HG03175 (cell line): Measurements from ENCODE around the gene RRM2.
"Not testable (repeated sequence)": the region's sequence is repeated elsewhere in the genome, so short reads cannot be mapped to it uniquely, and the experiment has no call there.

Experiments used
- ATAC-seq: cut with Tn5 transposase; IDR thresholded peaks from one replicate; pipeline ENCODE4 v1.9.1; 2021; ENCODE audit warnings: mild to moderate bottlenecking, moderate library complexity; ENCODE audit not compliant: unreplicated experiment

RRM2 gene

GRCh38 chr2:10089565-10090190, 32.9 kb upstream of the RRM2 start:
- peak; percentile 66 for ATAC-seq

DNA sequence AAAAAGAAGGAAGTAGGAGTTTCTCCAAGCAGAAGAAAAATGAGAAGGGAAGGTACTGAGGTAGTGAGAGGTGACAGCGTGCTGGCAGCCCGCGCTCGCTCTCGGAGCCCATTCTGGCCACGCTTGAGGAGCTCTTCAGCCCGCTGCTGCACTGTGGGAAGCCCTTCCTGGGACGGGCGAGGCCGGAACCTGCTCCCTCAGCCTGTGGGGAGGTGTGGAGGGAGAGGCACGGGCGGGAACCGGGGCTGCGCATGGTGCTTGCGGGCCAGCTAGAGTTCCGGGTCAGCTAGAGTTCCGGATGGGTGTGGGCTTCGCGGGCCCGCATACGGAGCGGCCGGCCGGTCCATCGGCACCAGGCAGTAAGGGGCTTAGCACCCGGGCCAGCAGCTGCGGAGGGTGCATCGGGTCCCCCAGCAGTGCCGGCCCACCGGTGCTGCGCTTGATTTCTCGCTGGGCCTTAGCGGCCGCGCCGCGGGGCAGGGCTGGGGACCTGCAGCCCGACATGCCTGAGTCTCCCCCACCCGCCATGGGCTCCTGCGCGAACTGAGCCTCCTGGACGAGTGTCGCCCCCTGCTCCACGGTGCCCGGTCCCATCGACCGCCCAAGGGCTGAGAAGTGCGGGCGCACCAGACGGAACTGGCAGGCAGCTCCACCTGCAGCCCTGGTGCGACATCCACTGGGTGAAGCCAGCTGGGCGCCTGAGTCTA, 31.2 kb upstream of the RRM2 start:
- ATAC-seq: peak; percentile 37

- not testable (repeated sequence) for ATAC-seq
These were observed 30.7 kb upstream of the RRM2 start for GRCh38 chr2:10091889-10092244.

DNA sequence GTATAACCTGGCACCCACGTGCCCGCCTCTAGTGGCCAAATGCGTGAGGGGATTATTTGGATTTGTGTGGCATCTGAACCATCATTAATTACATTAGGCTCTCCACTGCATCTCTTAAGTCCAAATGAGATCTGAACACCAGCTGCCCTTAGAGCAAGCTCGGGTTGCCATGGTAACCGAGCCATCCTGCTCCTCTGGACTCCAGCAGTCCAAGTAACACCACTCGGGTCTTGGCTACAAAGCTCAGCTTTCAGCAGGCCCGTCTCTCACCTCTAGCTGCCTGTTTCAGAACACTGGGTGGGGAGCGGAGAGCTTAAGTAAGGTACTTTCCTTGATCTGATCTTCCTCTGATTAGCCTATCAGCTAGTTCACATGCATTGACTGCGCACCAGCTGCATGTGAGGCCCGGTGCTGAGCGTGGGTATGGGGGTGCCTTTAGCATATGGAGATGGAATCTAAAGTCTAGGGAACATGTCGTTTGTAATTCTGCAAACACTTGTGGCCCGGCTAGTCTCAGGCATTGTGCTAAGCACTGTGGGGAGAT, 28.2 kb upstream of the RRM2 start:
- ATAC-seq: no peak

GRCh38 chr2:10095175-10095574, 27.4 kb upstream of the RRM2 start:
- no peak for ATAC-seq

DNA sequence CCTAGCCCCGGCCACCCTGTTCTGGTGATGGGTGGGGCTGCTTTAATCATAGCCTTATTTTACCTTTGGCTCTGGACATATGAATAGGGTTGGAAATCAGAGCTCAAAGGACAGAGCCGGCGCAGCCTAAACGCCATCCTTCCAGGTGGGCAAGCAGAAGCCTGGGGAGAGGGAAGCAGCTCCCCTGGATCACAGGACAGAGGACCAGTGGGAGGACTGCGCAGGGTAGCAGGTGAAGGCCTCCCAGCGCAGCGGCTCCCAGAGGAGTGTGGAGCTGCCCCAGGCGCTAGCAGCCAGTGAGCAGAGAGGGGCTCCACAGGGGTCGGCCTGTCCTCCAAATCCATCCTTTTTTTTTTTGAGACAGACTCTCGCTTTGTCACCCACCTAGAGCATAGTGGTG, 25.9 kb upstream of the RRM2 start:
- no peak for ATAC-seq

DNA sequence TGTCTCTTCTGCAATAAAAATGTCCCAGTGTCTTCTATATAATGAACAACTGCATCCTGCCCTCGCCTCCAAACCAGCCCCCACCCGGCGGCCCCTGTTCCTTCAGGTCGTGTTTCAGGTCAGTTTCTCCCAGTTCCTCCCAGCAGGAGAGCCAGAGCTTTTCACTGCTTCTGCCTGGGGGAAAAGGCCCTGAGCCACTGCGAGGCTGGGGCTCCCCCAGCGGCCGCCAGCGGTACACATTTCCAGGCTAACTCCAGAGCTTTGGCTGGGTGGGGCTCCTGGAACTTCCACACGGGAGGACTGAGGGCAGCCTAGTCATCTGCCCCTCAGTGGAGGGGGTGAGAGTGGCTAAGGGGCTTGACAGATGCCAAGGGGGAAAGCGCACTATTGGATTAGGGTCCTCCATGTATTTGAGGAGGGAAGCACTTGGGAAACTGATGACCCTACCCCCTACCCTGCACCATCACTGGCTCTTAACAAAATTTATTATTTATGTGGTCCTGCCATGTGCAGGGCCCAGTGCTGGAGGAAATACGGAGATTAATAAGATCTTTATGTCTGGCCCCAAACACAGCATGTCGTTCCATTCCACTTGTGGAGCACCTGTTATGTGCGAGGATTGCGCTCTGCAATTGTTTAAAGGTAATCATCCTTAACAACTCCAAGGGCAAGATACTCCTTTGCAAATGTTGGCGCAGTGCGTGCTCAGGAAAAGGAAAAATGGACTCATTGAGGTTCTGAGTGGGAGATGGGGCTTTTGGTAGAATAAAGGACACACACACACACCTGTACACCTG, 25.0 kb upstream of the RRM2 start:
- ATAC-seq: peak; percentile 77

DNA sequence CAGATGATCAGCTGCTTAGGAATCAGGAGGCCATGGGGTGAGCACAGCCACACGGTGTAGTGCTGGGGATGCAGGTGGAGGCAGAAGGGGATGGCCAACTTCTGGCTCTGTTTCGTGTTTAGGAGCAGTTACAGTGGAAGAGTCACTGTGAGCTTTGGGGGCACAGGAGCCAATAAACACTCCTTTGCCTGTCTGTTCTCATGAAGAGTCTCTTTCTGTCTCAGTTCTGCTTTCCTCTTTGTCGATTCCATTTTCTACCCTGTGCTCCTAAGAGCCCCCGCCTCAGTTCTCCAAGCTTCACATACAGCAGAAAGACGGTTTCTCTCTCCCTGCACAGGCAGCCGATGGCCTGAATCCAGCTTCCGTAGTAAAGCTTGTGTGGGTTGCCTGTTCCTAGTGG, 21.0 kb upstream of the RRM2 start:
- ATAC-seq: peak; percentile 49

DNA sequence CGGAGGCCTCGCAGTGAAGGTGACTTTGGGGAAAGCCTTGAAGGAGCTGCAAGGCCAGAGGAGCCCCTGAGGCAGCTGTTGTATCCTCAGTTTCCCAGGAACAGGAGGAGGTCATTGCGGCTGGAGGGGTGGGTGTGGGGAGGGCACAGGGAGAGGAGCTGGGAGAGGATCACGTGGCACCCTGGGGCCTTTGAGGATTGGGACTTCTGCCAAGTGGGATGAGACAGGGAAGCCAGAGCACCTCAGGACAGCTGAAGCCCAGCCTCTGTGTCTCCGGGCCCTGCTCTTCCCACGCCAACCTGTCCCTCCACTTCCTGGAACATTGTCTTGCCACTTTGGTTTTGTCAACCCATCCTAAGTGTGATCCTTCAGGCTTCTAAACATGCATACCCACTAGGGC, 19.4 kb upstream of the RRM2 start:
- no peak for ATAC-seq

DNA sequence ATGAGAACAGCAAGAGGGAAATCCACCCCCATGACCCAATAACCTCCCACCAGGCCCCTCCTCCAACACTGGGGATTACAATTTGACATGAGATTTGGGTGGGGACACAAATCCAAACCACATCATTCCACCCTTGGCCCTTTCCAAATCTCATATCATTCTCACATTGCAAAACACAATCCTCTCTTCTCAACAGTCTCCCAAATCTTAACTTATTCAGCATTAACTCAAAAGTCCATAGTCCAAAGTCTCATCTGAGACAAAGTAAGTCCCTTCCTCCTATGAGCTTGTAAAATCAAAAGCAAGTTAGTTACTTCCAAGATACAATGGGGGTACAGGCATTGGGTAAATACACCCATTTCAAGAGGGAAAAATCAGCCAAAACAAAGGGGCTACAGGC, 17.6 kb upstream of the RRM2 start:
- ATAC-seq: not testable (repeated sequence)

GRCh38 chr2:10109311-10109710, 13.2 kb upstream of the RRM2 start:
- no peak for ATAC-seq

- no peak for ATAC-seq
These were observed 3.6 kb upstream of the RRM2 start for GRCh38 chr2:10119027-10119325.

DNA sequence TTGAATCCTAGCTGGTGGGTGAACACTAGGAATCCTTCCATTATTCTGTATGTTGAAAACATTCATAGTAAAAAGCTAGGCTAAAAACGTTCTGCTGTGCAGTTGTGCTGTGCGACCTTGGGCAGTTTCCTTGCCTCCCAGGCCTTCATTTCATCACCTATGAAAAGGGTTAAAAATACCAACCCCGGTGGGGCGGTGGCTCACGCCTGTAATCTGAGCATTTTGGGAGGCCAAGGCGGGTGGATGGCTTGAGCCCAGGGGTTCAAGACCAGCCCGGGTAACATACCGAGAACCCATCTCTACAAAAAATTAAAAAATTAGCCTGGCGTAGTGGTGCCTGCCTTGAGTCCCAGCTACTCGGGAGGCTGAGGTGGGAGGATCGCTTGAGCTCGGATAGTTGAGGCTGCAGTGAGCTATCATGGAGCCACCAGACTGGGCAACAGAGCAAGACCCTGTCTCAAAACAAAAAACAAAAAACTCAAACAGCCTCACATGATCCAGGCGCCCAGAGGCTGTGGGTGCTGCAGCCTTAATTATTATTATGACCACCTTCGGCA, 2.9 kb upstream of the RRM2 start:
- no peak for ATAC-seq

GRCh38 chr2:10120158-10120876, 2.2 kb upstream of the RRM2 start:
- ATAC-seq: peak; percentile 59

DNA sequence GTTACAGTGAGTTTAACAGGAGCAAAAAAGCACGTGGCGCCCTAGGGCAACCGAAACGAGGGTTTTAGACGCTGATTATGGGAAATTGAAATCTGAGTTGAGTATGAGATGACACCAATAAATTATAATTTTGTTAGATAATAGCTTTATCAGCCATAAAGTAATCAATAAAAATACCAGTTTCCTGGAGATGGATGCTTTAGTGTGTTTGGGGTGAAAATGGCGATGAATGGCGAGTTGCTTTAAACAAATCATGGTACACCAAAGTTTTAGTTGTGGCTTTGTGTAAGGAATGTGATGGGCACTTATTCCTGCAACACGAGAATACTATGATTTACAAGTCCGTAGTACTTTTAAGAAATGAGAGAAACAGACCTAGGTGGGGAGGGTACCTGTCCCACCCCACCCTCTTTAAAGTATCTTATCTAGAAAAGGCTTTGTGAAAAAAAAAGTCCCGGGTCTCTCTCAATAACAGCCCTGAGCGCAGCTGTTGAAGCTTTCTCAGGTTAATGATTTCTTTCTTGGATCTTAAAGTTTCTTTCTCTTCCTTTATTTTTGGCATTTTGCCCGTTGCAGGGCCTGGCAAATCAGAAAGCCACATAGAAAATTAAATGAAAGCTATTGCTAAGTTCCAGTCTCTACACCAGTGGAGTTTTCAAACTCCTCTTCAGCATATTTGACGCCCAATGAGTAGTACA, 1.5 kb upstream of the RRM2 start:
- ATAC-seq: no peak

GRCh38 chr2:10123281-10123680, 742 bp downstream of the RRM2 start:
- ATAC-seq: no peak

- no peak for ATAC-seq
These were observed 2.1 kb downstream of the RRM2 start for GRCh38 chr2:10124538-10125045.

GRCh38 chr2:10125842-10126631, 3.5 kb downstream of the RRM2 start:
- ATAC-seq: no peak

DNA sequence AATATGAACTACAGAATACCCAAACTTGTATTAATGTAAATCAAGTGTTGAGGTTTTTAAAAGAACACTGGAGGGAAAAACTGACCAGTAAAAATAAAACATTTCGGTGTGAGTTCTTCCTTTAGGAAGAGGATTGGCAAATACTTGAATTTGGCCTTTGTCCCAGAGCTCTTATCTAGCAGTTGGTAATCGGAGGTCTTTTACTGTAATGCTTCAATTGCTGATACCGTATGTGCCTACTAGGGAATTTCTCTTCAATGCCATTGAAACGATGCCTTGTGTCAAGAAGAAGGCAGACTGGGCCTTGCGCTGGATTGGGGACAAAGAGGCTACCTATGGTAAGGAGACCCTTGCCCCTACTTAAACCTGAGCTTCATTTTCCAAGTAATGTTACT, 4.1 kb downstream of the RRM2 start:
- ATAC-seq: no peak
